Measurements from ENCODE around the gene TMEM62. TPM values are rescaled to one million over a fixed set of nuclear protein-coding genes. Genes with fewer than 3 reads are reported as not detected.
A peak's percentile ranks its signal among the peaks of the same experiment; 100 is the strongest.

The TMEM62 gene
- polyA plus RNA-seq, result 30.6 TPM
- long read RNA-seq, donor 1, partial matches to known transcripts, result 0 of 4 reads
- long read RNA-seq, donor 1, other reads (novel, unspliced or antisense), result 0 of 4 reads
- long read RNA-seq, donor 2, partial matches to known transcripts, result 15 of 22 reads
- long read RNA-seq, donor 2, other reads (novel, unspliced or antisense), result 0 of 22 reads
- long read RNA-seq, donor 3, result 0 reads
- long read RNA-seq, donor 4, result 0 reads
- long read RNA-seq, donor 5, partial matches to known transcripts, result 5 of 8 reads
- long read RNA-seq, donor 5, other reads (novel, unspliced or antisense), result 0 of 8 reads
- long read RNA-seq, donor 6, transcript TMEM62-201 (14 exons, 2,771 nt), result major isoform, 5 of 6 reads
- long read RNA-seq, donor 6, partial matches to known transcripts, result 0 of 6 reads
- long read RNA-seq, donor 6, other reads (novel, unspliced or antisense), result 0 of 6 reads
- long read RNA-seq, donor 7, result 0 reads
- long read RNA-seq, donor 8, partial matches to known transcripts, result 0 of 7 reads
- long read RNA-seq, donor 8, other reads (novel, unspliced or antisense), result 0 of 7 reads
- long read RNA-seq, donor 9, transcript TMEM62-201 (14 exons, 2,771 nt), result major isoform, 5 of 6 reads
- long read RNA-seq, donor 9, partial matches to known transcripts, result 0 of 6 reads
- long read RNA-seq, donor 9, other reads (novel, unspliced or antisense), result 0 of 6 reads
- long read RNA-seq, donor 10, transcript TMEM62-201 (14 exons, 2,771 nt), result major isoform, 6 of 8 reads
- long read RNA-seq, donor 10, partial matches to known transcripts, result 0 of 8 reads
- long read RNA-seq, donor 10, other reads (novel, unspliced or antisense), result 0 of 8 reads
- long read RNA-seq, donor 11, partial matches to known transcripts, result 0 of 2 reads
- long read RNA-seq, donor 11, other reads (novel, unspliced or antisense), result 0 of 2 reads

DNA sequence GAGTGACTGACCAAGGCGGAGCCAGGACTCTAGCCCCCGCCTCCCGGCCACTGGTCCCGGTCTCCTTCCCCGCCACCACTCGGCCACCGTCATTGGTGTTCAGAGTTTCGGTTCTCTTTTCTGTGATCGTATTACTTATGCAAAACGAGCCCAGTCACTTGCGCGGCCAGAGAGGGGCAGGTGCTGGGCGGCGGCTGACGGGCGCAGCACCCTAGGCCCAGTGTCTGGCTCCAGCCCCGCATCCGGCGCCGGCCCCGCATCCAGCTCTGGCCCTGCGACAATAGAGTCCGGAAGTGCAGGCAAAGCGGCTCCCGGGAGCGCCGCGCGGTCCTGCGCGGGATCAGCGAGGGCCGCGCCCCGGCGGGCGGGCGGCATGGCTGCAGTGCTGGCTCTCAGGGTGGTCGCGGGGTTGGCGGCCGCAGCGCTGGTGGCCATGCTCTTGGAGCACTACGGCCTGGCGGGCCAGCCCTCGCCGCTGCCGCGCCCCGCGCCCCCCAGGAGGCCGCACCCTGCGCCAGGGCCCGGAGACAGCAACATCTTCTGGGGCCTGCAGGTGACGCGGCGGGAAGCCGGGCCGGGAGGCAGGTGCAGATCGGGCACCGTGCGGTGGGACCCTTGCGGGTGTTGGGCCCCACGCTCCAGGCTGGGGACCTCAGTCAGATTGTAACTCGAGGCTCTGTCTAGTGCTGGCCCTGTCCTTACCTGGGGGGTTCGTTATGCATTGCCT is at the start of gene TMEM62:
Gene TMEM62 (plus strand): TSS at position 157 of the 727 bp plus-strand sequence. CDS start 217 bp downstream, at position 374.
- Histone ChIP-seq H3K27ac (ENCODE audit: low read length) (peak within 1 kb of the TSS; percentile 94), H3K4me3 (ENCODE audit: low read length) (peak within 1 kb of the TSS; percentile 80), H3K9me3 (ENCODE audit: control insufficient read depth, low read depth, low read length) (no peaks in the 10 kb centered on the region), H3K36me3 (ENCODE audit: control insufficient read depth, insufficient read depth, low read length) (peaks cover 21% of the 10 kb centered on the region), H3K27me3 (ENCODE audit: control insufficient read depth, insufficient read depth, low read length) (peaks cover 6% of the 10 kb centered on the region), H3K4me1 (ENCODE audit: control insufficient read depth, insufficient read depth, low read length) (no peaks in the 10 kb centered on the region)
- peak; percentile 73 to 91 for DNase-seq
- WGBS (ENCODE audit: insufficient coverage, low lambda C conversion rate), result no CpG with 5 or more reads among the region's 66 CpGs

DNA sequence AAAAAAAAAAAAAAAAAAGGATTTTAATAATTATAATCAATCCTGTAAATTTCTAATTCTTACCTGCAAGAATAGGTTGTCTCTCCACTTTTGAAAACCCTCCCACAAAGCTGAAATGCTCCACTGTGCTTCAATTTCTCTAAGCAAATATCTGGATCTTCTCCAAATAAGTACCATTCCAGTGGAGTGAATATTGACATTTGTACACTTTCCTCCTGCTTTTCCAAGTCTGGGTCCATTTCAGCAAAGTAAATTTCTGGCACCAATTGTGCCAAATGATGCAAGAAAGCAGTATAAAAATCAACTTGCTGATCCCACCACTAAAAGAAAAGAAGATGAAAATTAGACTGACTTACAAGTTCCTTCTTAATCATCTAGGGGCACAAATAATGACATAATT is 47.5 kb upstream of the TMEM62 start:
- Histone ChIP-seq H3K27me3 (ENCODE audit: control insufficient read depth, insufficient read depth, low read length) (no peaks in the 10 kb centered on the region), H3K4me1 (ENCODE audit: control insufficient read depth, insufficient read depth, low read length) (no peaks in the 10 kb centered on the region), H3K9me3 (ENCODE audit: control insufficient read depth, low read depth, low read length) (no peaks in the 10 kb centered on the region), H3K36me3 (ENCODE audit: control insufficient read depth, insufficient read depth, low read length) (peaks cover 18% of the 10 kb centered on the region), H3K4me3 (ENCODE audit: low read length) (no peak overlapping the region), H3K27ac (ENCODE audit: low read length) (no peak overlapping the region)
- no peak for DNase-seq

DNA sequence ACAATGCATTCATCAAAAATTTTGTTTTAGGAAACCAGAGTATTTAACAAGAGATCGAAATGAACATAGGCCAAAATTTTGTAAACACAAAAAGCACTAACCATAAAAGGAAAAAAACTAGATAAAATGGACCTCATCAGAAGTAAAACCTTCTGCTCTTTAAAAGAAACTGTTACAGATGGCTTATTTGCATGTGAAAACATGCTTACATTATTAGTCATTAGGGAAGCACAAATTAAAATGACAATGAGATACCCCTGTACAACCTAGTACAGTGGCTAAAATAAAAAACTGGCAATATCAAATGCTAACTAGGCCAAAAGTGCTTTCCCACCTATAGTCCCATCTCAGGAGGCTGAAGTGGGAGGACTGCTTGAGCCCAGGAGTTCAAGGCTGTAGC is 46.8 kb upstream of the TMEM62 start:
- Histone ChIP-seq H3K27me3 (ENCODE audit: control insufficient read depth, insufficient read depth, low read length) (no peaks in the 10 kb centered on the region), H3K4me3 (ENCODE audit: low read length) (no peak overlapping the region), H3K4me1 (ENCODE audit: control insufficient read depth, insufficient read depth, low read length) (no peaks in the 10 kb centered on the region), H3K36me3 (ENCODE audit: control insufficient read depth, insufficient read depth, low read length) (peaks cover 13% of the 10 kb centered on the region), H3K27ac (ENCODE audit: low read length) (no peak overlapping the region), H3K9me3 (ENCODE audit: control insufficient read depth, low read depth, low read length) (no peaks in the 10 kb centered on the region)
- DNase-seq, result no peak
- WGBS (ENCODE audit: insufficient coverage, low lambda C conversion rate), result 100% methylated on average over 1 of the region's 1 CpG

DNA sequence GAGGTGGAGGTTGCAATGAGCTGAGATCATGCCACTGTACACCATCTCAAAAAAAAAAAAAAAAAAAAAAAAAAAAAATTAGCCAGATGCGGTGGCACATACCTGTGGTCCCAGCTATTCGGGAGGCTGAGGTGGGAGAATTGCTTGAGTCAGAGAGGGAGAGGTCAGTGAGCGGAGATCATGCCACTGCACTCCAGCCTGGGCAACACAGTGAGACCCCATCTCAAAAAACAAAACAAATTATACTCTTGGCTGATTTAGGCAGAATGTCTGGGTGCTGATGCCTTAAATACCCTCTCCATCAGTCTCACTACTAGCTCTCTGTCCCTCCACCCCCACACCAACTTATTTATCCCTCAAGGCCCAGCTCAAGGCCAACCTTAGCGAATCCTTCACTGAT is 41.5 kb upstream of the TMEM62 start:
- 100% methylated on average over 1 of the region's 4 CpGs for WGBS (ENCODE audit: insufficient coverage, low lambda C conversion rate)

DNA sequence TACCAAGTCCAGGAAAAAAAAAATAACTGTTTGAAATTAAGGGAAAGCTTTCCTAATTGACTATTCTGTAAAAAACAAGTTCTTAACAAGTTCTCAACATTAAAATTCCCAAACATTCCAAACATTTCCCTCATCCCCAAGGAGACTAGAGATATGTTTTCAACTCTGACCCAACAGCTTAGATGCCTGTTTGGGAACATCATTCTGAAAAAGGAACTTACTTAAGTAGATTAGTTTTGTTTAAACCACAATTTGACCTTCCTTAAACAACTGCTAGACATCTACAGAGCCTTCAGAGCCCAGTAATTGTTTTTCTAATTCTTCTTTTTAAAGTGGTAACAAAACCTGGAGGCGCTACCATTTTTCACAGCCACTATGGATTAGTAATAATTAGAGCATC is 40.4 kb upstream of the TMEM62 start:
- peaks cover 6% of the 10 kb centered on the region for H3K36me3 ChIP-seq (ENCODE audit: control insufficient read depth, insufficient read depth, low read length)
- H3K27ac ChIP-seq (ENCODE audit: low read length), result no peak overlapping the region
- peaks cover 4% of the 10 kb centered on the region for H3K4me1 ChIP-seq (ENCODE audit: control insufficient read depth, insufficient read depth, low read length)
- DNase-seq, result no peak
- H3K4me3 ChIP-seq (ENCODE audit: low read length), result no peak overlapping the region
- H3K9me3 ChIP-seq (ENCODE audit: control insufficient read depth, low read depth, low read length), result no peaks in the 10 kb centered on the region
- no CpG with 5 or more reads among the region's 1 CpG for whole genome bisulfite sequencing (ENCODE audit: insufficient coverage, low lambda C conversion rate)
- no peaks in the 10 kb centered on the region for H3K27me3 ChIP-seq (ENCODE audit: control insufficient read depth, insufficient read depth, low read length)

More for the DNA sequence above, 41.5 kb upstream of the TMEM62 start:
- no peak overlapping the region for H3K27ac ChIP-seq (ENCODE audit: low read length)
- H3K27me3 ChIP-seq (ENCODE audit: control insufficient read depth, insufficient read depth, low read length), result no peaks in the 10 kb centered on the region
- H3K9me3 ChIP-seq (ENCODE audit: control insufficient read depth, low read depth, low read length), result no peaks in the 10 kb centered on the region
- peaks cover 2% of the 10 kb centered on the region for H3K36me3 ChIP-seq (ENCODE audit: control insufficient read depth, insufficient read depth, low read length)
- DNase-seq, result no peak
- H3K4me1 ChIP-seq (ENCODE audit: control insufficient read depth, insufficient read depth, low read length), result peaks cover 4% of the 10 kb centered on the region
- no peak overlapping the region for H3K4me3 ChIP-seq (ENCODE audit: low read length)

DNA sequence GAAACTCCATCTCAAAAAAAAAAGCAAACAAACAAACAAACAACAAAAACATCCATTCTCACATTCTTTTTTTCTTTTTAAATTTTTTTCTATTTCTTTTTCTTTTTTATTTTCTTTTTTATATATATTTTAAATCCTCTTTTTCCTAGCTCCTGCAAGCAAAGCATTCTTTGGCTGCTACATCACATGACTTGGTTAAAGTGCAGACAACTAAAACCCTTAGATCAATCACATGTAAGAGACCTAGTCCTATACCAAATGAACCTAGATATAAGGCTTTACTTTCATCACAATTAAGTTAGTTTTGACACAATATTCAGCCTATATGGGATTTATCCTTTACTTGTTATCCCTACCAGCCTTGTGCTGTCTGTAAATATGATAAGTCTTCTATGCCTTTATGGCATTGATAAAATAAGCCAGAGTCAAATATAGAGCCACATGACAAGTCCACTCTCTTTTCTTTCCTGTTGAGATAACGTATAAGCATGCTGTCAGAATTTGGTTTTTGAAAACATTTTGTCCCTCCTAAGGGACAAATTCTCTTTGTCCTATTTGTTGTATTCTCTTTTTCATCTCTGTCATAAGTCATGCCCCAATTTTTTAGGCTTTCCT is 38.9 kb upstream of the TMEM62 start:
- H3K4me1 ChIP-seq (ENCODE audit: control insufficient read depth, insufficient read depth, low read length), result peaks cover 4% of the 10 kb centered on the region
- H3K27ac ChIP-seq (ENCODE audit: low read length), result peak overlapping the region; percentile 54
- H3K36me3 ChIP-seq (ENCODE audit: control insufficient read depth, insufficient read depth, low read length), result peaks cover 6% of the 10 kb centered on the region
- WGBS (ENCODE audit: insufficient coverage, low lambda C conversion rate), result 20% methylated on average over 1 of the region's 1 CpG
- peak in 1 of 2 donors; percentile 62 for DNase-seq
- H3K9me3 ChIP-seq (ENCODE audit: control insufficient read depth, low read depth, low read length), result no peaks in the 10 kb centered on the region
- H3K27me3 ChIP-seq (ENCODE audit: control insufficient read depth, insufficient read depth, low read length), result no peaks in the 10 kb centered on the region
- no peak overlapping the region for H3K4me3 ChIP-seq (ENCODE audit: low read length)

DNA sequence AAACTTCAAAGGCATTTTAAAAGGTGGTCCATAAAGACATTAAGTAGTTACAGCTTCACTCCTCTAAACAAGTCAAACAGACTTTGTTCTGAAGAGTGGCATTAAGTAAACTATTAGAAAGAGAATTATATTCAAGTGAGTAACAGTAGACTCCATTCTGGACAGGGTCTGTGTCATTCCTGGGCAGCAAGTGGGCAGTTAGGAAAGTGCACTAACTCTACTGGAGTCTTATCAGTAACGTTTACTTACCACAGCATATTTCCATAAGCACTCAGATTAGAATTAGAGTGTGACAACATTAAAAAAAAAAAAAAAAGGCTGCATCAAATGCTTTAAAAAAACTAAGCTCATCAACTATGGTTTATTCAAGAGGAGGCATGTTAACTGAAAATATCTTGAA is 38.1 kb upstream of the TMEM62 start:
- no peak overlapping the region for H3K4me3 ChIP-seq (ENCODE audit: low read length)
- no CpG with 5 or more reads among the region's 1 CpG for WGBS (ENCODE audit: insufficient coverage, low lambda C conversion rate)
- peaks cover 4% of the 10 kb centered on the region for H3K4me1 ChIP-seq (ENCODE audit: control insufficient read depth, insufficient read depth, low read length)
- peaks cover 9% of the 10 kb centered on the region for H3K36me3 ChIP-seq (ENCODE audit: control insufficient read depth, insufficient read depth, low read length)
- peak in 1 of 2 donors; percentile 25 for DNase-seq
- H3K27me3 ChIP-seq (ENCODE audit: control insufficient read depth, insufficient read depth, low read length), result no peaks in the 10 kb centered on the region
- H3K27ac ChIP-seq (ENCODE audit: low read length), result peak overlapping the region; percentile 54
- no peaks in the 10 kb centered on the region for H3K9me3 ChIP-seq (ENCODE audit: control insufficient read depth, low read depth, low read length)

DNA sequence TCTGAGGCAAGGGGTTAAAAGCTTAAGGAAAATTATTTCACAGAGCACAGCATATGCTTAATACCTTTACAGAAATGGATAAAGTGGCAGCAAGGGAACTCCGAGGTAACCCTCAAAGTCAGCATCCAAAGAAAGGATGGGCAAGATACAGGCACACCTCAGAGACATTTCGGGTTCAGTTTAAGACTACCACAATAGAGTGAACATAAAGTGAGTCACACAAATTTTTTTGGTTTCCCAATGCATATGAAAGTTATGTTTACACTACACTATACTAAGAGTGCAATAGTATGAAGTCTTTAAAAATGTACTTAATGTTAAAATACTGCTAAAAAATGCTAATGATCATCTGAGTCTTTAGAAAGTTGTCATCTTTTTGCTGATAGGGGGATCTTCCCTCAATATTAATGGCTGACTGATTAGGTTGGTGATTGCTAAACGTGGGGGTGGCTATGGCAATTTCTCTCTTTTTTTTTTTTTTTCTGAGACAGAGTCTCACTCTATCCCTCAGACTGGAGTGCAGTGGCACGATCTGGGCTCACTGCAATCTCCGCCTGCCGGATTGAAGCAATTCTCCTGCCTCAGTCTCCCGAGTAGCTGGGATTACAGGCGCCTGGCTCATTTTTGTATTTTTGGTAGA is 37.6 kb upstream of the TMEM62 start:
- no peak for DNase-seq
- WGBS (ENCODE audit: insufficient coverage, low lambda C conversion rate), result no CpG with 5 or more reads among the region's 8 CpGs
- peaks cover 4% of the 10 kb centered on the region for H3K4me1 ChIP-seq (ENCODE audit: control insufficient read depth, insufficient read depth, low read length)
- H3K27me3 ChIP-seq (ENCODE audit: control insufficient read depth, insufficient read depth, low read length), result no peaks in the 10 kb centered on the region
- no peak overlapping the region for H3K4me3 ChIP-seq (ENCODE audit: low read length)
- no peaks in the 10 kb centered on the region for H3K9me3 ChIP-seq (ENCODE audit: control insufficient read depth, low read depth, low read length)
- H3K36me3 ChIP-seq (ENCODE audit: control insufficient read depth, insufficient read depth, low read length), result peaks cover 10% of the 10 kb centered on the region
- no peak overlapping the region for H3K27ac ChIP-seq (ENCODE audit: low read length)

DNA sequence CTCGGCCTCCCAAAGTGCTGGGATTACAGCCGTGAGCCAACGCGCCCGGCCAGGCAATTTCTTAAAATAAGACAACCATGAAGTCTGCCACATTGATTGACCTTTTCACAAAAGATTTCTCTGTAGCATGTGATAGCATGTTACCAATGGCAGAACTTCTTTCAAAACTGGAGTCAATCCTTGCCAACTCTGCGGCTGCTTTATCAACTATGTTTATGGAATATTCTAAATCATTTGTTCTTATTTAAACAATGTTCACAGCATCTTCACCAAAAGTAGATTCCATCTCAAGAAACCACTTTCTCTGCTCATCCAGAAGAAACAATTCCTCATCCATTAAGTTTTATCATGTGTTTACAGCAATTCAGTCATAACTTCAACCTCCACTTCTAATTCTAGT is 37.0 kb upstream of the TMEM62 start:
- peaks cover 12% of the 10 kb centered on the region for H3K36me3 ChIP-seq (ENCODE audit: control insufficient read depth, insufficient read depth, low read length)
- no CpG with 5 or more reads among the region's 6 CpGs for WGBS (ENCODE audit: insufficient coverage, low lambda C conversion rate)
- no peaks in the 10 kb centered on the region for H3K27me3 ChIP-seq (ENCODE audit: control insufficient read depth, insufficient read depth, low read length)
- H3K4me1 ChIP-seq (ENCODE audit: control insufficient read depth, insufficient read depth, low read length), result peaks cover 4% of the 10 kb centered on the region
- no peak for DNase-seq
- H3K9me3 ChIP-seq (ENCODE audit: control insufficient read depth, low read depth, low read length), result no peaks in the 10 kb centered on the region
- H3K27ac ChIP-seq (ENCODE audit: low read length), result no peak overlapping the region
- no peak overlapping the region for H3K4me3 ChIP-seq (ENCODE audit: low read length)

All from large intestine (tissue), 12 donors.